Stomach (tissue), 9 donors: ENCODE measurements around the gene MCF2L2. TPM values are rescaled to one million over a fixed set of nuclear protein-coding genes. Genes with fewer than 3 reads are reported as not detected.

Source experiments
- DNase-seq, 2 donors: peaks; one replicate each; pipeline versions ENCODE4 v3.0.0 to v3.0.0-alpha.2; 2013 to 2019
- H3K27ac ChIP-seq, 5 donors: fragments of 200-600 bp in 4 of 5; sonication (generic) in 4 of 5; one replicate each; pipeline ENCODE4 v1.5.1; 2013 to 2019; ENCODE audit warnings: mild to moderate bottlenecking in 1 of 5, moderate library complexity in 1 of 5
- H3K27me3 ChIP-seq, 3 donors: fragments of 200-600 bp; sonication (generic); one replicate each; pipeline ENCODE4 v1.5.1; 2017 to 2019; ENCODE audit warnings: mixed run types in 1 of 3
- H3K36me3 ChIP-seq, 4 donors: fragments of 200-600 bp; sonication (generic); 1 replicate in 3 of 4; 2 replicates in 1 of 4; pipeline ENCODE4 v1.5.1; 2016 to 2019
- H3K4me1 ChIP-seq, 4 donors: fragments of 200-600 bp; sonication (generic); one replicate each; pipeline ENCODE4 v1.5.1; 2016 to 2019
- H3K4me3 ChIP-seq, 4 donors: fragments of 200-600 bp; sonication (generic) in 3 of 4; one replicate each; pipeline ENCODE4 v1.5.1; 2016 to 2019; ENCODE audit warnings: mild to moderate bottlenecking in 1 of 4
- H3K9me3 ChIP-seq, 4 donors: fragments of 200-600 bp; sonication (generic); one replicate each; pipeline ENCODE4 v1.5.1; 2016 to 2019
- CTCF ChIP-seq, 7 experiments: fragments of 450-650 bp in 4 of 7; fragments of 200-600 bp in 3 of 7; sonication (generic) in 3 of 7; IDR thresholded peaks; one replicate each; pipeline ENCODE4 v1.5.1; 2016 to 2019; ENCODE audit warnings: antibody characterized with exemption in 7 of 7, control low read depth in 2 of 7, mild to moderate bottlenecking in 1 of 7
- EP300 ChIP-seq: sonication (generic); formaldehyde crosslinking; IDR thresholded peaks from one replicate; pipeline ENCODE4 v1.6.1; 2017; ENCODE audit warnings: antibody characterized with exemption
- POLR2A ChIP-seq, 4 donors: fragments of 450-650 bp; IDR thresholded peaks; one replicate each; pipeline ENCODE4 v1.6.1; 2016; ENCODE audit warnings: antibody characterized with exemption in 4 of 4, control low read depth in 2 of 4, mild to moderate bottlenecking in 1 of 4, moderate library complexity in 1 of 4
- POLR2AphosphoS5 ChIP-seq, 3 donors: sonication (generic); formaldehyde crosslinking; IDR thresholded peaks; one replicate each; pipeline ENCODE4 v1.6.1; 2016; ENCODE audit warnings: antibody characterized with exemption in 3 of 3
- WGBS, 5 donors: extraction: QIAGEN DNeasy Blood & Tissue Kit in 3 of 5; methylation state at CpG; one replicate each; pipeline versions ENCODE4 v1.1.5 to v1.1.7; 2013 to 2018; 5-methylcytosine and 5-hydroxymethylcytosine counted together
- intact Hi-C: fragments of 100-400 bp; cut with DNase I; formaldehyde crosslinking; loops from one replicate; pipeline ENCODE4 v1.15.1; 2023; ENCODE audit warnings: low total_unique reads
- polyA plus RNA-seq, 3 donors: library from polyadenylated mRNA; stranded (reverse); fragments of 200-250 nt; gene quantifications; one replicate each; pipeline ENCODE4 v1.2.3, GENCODE V29; 2013
- total RNA-seq, 5 donors: library from RNA; depleted of rRNA; stranded (reverse); fragments of >200 nt; gene quantifications; one replicate each; pipeline versions ENCODE4 v1.1.0 to v1.2.3, GENCODE V29; 2014 to 2016
- donor health status: healthy with polysubstance abuse.
- donor health status: Bipolar disorder and iron deficiency.
- donor health status: healthy.

Gene MCF2L2
- total and polyA plus RNA-seq, 8 donors, result 0.05 to 2.0 (median 0.22) TPM; not detected in 2

DNA sequence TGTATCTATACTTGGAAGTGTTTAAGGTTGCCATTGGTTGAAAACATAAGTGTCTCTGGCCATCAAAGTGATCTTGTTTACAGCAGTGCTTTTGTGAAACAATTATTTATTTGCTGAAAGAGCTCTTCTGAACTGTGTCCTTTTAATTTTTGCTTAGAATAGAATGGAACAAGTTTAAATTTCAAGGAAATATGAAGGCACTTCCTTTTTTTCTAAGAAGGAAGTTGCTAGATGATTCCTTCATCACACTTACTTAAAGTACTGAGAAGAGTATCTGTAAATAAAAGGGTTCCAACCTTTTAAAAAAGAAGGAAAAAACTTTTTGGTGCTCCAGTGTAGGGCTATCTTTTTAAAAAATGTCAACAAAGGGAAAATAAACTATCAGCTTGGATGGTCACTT is 155.6 kb downstream of the MCF2L2 start:
- Histone ChIP-seq H3K36me3 (peaks cover 0 to 14% (median 5%) of the 10 kb centered on the region in 4 donors), H3K4me3 (no peak overlapping the region), H3K4me1 (peaks cover 13 to 41% (median 23%) of the 10 kb centered on the region in 4 donors), H3K9me3 (no peaks in the 10 kb centered on the region), H3K27ac (peak overlapping the region in 1 of 5 donors; percentile 9), H3K27me3 (no peaks in the 10 kb centered on the region)
- TF ChIP-seq EP300 (no peak), CTCF (IDR thresholded peaks at IDR 0.05) (no peak), POLR2AphosphoS5 (IDR thresholded peaks at IDR 0.05) (no peak), POLR2A (IDR thresholded peaks at IDR 0.05) (no peak)
- no peak for DNase-seq
- intact Hi-C loops, result no loop called here

DNA sequence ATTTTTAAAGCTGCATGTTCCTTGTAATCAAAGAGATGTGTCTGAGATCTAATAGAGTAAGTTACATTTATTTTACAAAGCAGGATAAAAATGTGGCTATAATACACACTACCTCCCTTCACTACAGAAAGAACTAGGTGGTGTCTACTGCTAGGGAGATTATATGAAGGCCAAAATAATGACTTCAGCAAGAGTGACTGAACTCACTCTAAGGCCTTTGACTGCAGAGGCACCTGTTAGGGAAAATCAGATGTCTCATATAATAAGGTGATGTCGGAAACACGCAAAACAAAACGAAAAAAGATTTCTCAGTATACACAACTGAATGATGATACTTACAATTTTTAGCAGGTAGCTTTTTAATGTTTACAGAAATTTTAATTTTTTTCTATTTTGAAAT is 156.3 kb downstream of the MCF2L2 start:
- no peak for DNase-seq
- Histone ChIP-seq H3K36me3 (peaks cover 0 to 14% (median 5%) of the 10 kb centered on the region in 4 donors), H3K27ac (peak overlapping the region in 1 of 5 donors; percentile 9), H3K27me3 (no peaks in the 10 kb centered on the region), H3K4me1 (peaks cover 20 to 47% (median 29%) of the 10 kb centered on the region in 4 donors), H3K9me3 (no peaks in the 10 kb centered on the region), H3K4me3 (no peak overlapping the region)
- no peak for TF ChIP-seq POLR2AphosphoS5 (IDR thresholded peaks at IDR 0.05)
- WGBS, 5 donors, result 94 to 99% (median 96%) methylated on average over 3 of the region's 3 CpGs
- intact Hi-C loops, result no loop called here

DNA sequence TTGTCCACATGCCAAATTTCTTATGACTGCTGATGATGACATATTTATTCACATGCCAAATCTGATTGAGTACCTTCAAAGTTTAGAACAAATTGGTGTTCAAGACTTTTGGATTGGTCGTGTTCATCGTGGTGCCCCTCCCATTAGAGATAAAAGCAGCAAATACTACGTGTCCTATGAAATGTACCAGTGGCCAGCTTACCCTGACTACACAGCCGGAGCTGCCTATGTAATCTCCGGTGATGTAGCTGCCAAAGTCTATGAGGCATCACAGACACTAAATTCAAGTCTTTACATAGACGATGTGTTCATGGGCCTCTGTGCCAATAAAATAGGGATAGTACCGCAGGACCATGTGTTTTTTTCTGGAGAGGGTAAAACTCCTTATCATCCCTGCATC is 158.1 kb downstream of the MCF2L2 start:
- Histone ChIP-seq H3K36me3 (peaks cover 0 to 14% (median 5%) of the 10 kb centered on the region in 4 donors), H3K27ac (no peak overlapping the region), H3K27me3 (no peaks in the 10 kb centered on the region), H3K9me3 (no peaks in the 10 kb centered on the region), H3K4me1 (peaks cover 25 to 55% (median 39%) of the 10 kb centered on the region in 4 donors), H3K4me3 (no peak overlapping the region)
- TF ChIP-seq POLR2AphosphoS5 (IDR thresholded peaks at IDR 0.05) (peak in 1 of 3 donors; percentile 19), EP300 (no peak), CTCF (IDR thresholded peaks at IDR 0.05) (no peak), POLR2A (IDR thresholded peaks at IDR 0.05) (no peak)
- DNase-seq, result no peak
- 41 to 69% (median 48%) methylated on average over 7 of the region's 7 CpGs for WGBS, 5 donors
- intact Hi-C loops, result no loop called here

GRCh38 chr3:183269345-183269744 is 159.1 kb downstream of the MCF2L2 start:
- no peak for TF ChIP-seq EP300
- no peak for TF ChIP-seq POLR2A (IDR thresholded peaks at IDR 0.05)
- TF ChIP-seq CTCF (IDR thresholded peaks at IDR 0.05), result no peak
- TF ChIP-seq POLR2AphosphoS5 (IDR thresholded peaks at IDR 0.05), result no peak
- 93 to 96% (median 95%) methylated on average over 13 of the region's 13 CpGs for WGBS, 5 donors

GRCh38 chr3:183268366-183268765 is 160.1 kb downstream of the MCF2L2 start:
- Histone ChIP-seq H3K4me3 (no peak overlapping the region), H3K27me3 (no peaks in the 10 kb centered on the region), H3K27ac (no peak overlapping the region), H3K36me3 (peaks cover 0 to 14% (median 5%) of the 10 kb centered on the region in 4 donors), H3K9me3 (no peaks in the 10 kb centered on the region), H3K4me1 (peaks cover 31 to 60% (median 41%) of the 10 kb centered on the region in 4 donors)
- no peak for TF ChIP-seq POLR2AphosphoS5 (IDR thresholded peaks at IDR 0.05)
- no peak for TF ChIP-seq CTCF (IDR thresholded peaks at IDR 0.05)
- TF ChIP-seq EP300, result no peak
- TF ChIP-seq POLR2A (IDR thresholded peaks at IDR 0.05), result no peak
- intact Hi-C loops, result no loop called here
- WGBS, 5 donors, result 64 to 74% (median 70%) methylated on average over 5 of the region's 5 CpGs
- DNase-seq, result no peak

More at GRCh38 chr3:183269345-183269744, 159.1 kb downstream of the MCF2L2 start:
- H3K9me3 ChIP-seq, result no peaks in the 10 kb centered on the region
- H3K27ac ChIP-seq, result no peak overlapping the region
- H3K4me3 ChIP-seq, result no peak overlapping the region
- intact Hi-C loops, result no loop called here
- DNase-seq, result no peak
- no peaks in the 10 kb centered on the region for H3K27me3 ChIP-seq
- peaks cover 0 to 14% (median 5%) of the 10 kb centered on the region in 4 donors for H3K36me3 ChIP-seq
- peaks cover 25 to 55% (median 41%) of the 10 kb centered on the region in 4 donors for H3K4me1 ChIP-seq
